GM23338 (cell line): ENCODE measurements around the gene C2orf92. TPM values are rescaled to one million over a fixed set of nuclear protein-coding genes. Genes with fewer than 3 reads are reported as not detected.
A peak's percentile ranks its signal among the peaks of the same experiment; 100 is the strongest.

Source experiments
- ATAC-seq: fragments of 200-7000 bp; cut with Tn5 transposase; 3 replicates; pipeline ENCODE4 v1.9.1; 2020
- DNase-seq: peaks from one replicate; pipeline ENCODE4 v3.0.0-alpha.2; 2015; ENCODE audit warnings: low spot score
- H2AFZ ChIP-seq: fragments of 200-600 bp; sonication (generic); 2 replicates; pipeline ENCODE4 v1.8.0; 2016; ENCODE audit warnings: antibody characterized with exemption, mild to moderate bottlenecking, moderate library complexity
- H3F3A ChIP-seq: fragments of 200-600 bp; sonication (generic); replicated peaks from 2 replicates; pipeline ENCODE4 v1.8.0; 2017; ENCODE audit warnings: antibody characterized with exemption, mixed run types, low read depth
- H3K27ac ChIP-seq: fragments of 200-600 bp; sonication (generic); 2 replicates; pipeline ENCODE4 v1.6.1; 2016; ENCODE audit warnings: low read depth
- H3K27me3 ChIP-seq: fragments of 200-600 bp; sonication (generic); 2 replicates; pipeline ENCODE4 v1.8.0; 2016; ENCODE audit warnings: mild to moderate bottlenecking, mixed run types, moderate library complexity; ENCODE audit not compliant: insufficient read depth
- H3K36me3 ChIP-seq: fragments of 200-600 bp; sonication (generic); 2 replicates; pipeline ENCODE4 v1.8.0; 2016; ENCODE audit warnings: mild to moderate bottlenecking; ENCODE audit not compliant: insufficient read depth
- H3K4me1 ChIP-seq: fragments of 200-600 bp; sonication (generic); 2 replicates; pipeline ENCODE4 v1.8.0; 2016; ENCODE audit warnings: mild to moderate bottlenecking, moderate library complexity; ENCODE audit not compliant: insufficient read depth
- H3K4me2 ChIP-seq: fragments of 200-600 bp; sonication (generic); 2 replicates; pipeline ENCODE4 v1.7.1; 2017; ENCODE audit warnings: mixed run types
- H3K4me3 ChIP-seq: fragments of 200-600 bp; sonication (generic); 2 replicates; pipeline ENCODE4 v1.6.1; 2016; ENCODE audit warnings: mixed run types
- H3K79me2 ChIP-seq: fragments of 200-600 bp; sonication (generic); replicated peaks from 2 replicates; pipeline ENCODE4 v1.8.0; 2017; ENCODE audit warnings: mild to moderate bottlenecking; ENCODE audit not compliant: insufficient read depth
- H3K9me2 ChIP-seq: fragments of 200-600 bp; sonication (generic); 2 replicates; pipeline ENCODE4 v1.8.0; 2017; ENCODE audit not compliant: insufficient read depth
- H4K20me1 ChIP-seq: fragments of 200-600 bp; sonication (generic); replicated peaks from 2 replicates; pipeline ENCODE4 v1.8.0; 2017; ENCODE audit warnings: mild to moderate bottlenecking; ENCODE audit not compliant: insufficient read depth
- H3K27ac Mint-ChIP-seq: 2 replicates; pipeline ENCODE4 v1.8.0; 2020; ENCODE audit warnings: inconsistent platforms, mild to moderate bottlenecking, moderate library complexity, mixed read lengths
- H3K27me3 Mint-ChIP-seq: 3 replicates; pipeline ENCODE4 v1.8.0; 2022; ENCODE audit warnings: low read depth, mild to moderate bottlenecking, moderate library complexity, mixed read lengths, inconsistent platforms; ENCODE audit not compliant: insufficient read depth, poor library complexity
- H3K36me3 Mint-ChIP-seq: 3 replicates; pipeline ENCODE4 v1.8.0; 2021; ENCODE audit warnings: low read depth, mild to moderate bottlenecking, inconsistent platforms, moderate library complexity, mixed read lengths
- H3K4me1 Mint-ChIP-seq: 3 replicates; pipeline ENCODE4 v1.8.0; 2020; ENCODE audit warnings: mild to moderate bottlenecking, inconsistent platforms, mixed read lengths
- H3K4me3 Mint-ChIP-seq: 3 replicates; pipeline ENCODE4 v1.8.0; 2021; ENCODE audit warnings: moderate library complexity, mild to moderate bottlenecking, inconsistent platforms, mixed read lengths
- H3K9me3 Mint-ChIP-seq: 3 replicates; pipeline ENCODE4 v1.8.0; 2020; ENCODE audit warnings: moderate library complexity, mild to moderate bottlenecking, inconsistent platforms, mixed read lengths
- CREB1 ChIP-seq: fragments of 250-450 bp; sonication (Bioruptor Pico); IDR thresholded peaks from 2 replicates; pipeline ENCODE4 v1.5.0; 2020; ENCODE audit warnings: low read depth, mild to moderate bottlenecking, moderate library complexity
- EZH2 ChIP-seq: fragments of 200-600 bp; sonication (generic); IDR thresholded peaks from one replicate; pipeline ENCODE4 v1.8.0; 2017; ENCODE audit warnings: antibody characterized with exemption, mild to moderate bottlenecking, low read depth; ENCODE audit not compliant: unreplicated experiment
- EZH2phosphoT487 ChIP-seq: fragments of 200-600 bp; sonication (generic); IDR thresholded peaks from one replicate; pipeline ENCODE4 v1.8.1; 2018; ENCODE audit warnings: antibody characterized with exemption; ENCODE audit not compliant: unreplicated experiment
- JUNB ChIP-seq: IDR thresholded peaks from one replicate; pipeline ENCODE4 v1.6.1; 2016; ENCODE audit warnings: antibody characterized with exemption; ENCODE audit not compliant: unreplicated experiment
- NANOG ChIP-seq: IDR thresholded peaks from 2 replicates; pipeline ENCODE4 v1.6.1; 2016; ENCODE audit warnings: antibody characterized with exemption, borderline replicate concordance
- POLR2AphosphoS5 ChIP-seq: IDR thresholded peaks from 2 replicates; pipeline ENCODE4 v1.6.1; 2016; ENCODE audit warnings: antibody characterized with exemption, low read depth
- STAT1 ChIP-seq: IDR thresholded peaks from one replicate; pipeline ENCODE4 v1.6.1; 2016; ENCODE audit warnings: antibody characterized with exemption; ENCODE audit not compliant: unreplicated experiment
- ZNF114 ChIP-seq: fragments of 250-450 bp; sonication (Bioruptor Pico); IDR thresholded peaks from 2 replicates; pipeline ENCODE4 v1.5.0; 2020; ENCODE audit warnings: mild to moderate bottlenecking, moderate library complexity
- ZNF331 ChIP-seq: fragments of 250-450 bp; sonication (Bioruptor Pico); IDR thresholded peaks from 2 replicates; pipeline ENCODE4 v1.5.0; 2020; ENCODE audit warnings: low read depth, mild to moderate bottlenecking, moderate library complexity
- polyA plus RNA-seq: library from polyadenylated mRNA; unstranded; fragments of >200 nt; fragmentation: Nextera tagmentation; extraction: Ambion mirVana; gene quantifications from 2 replicates; pipeline ENCODE4 v1.2.1, GENCODE V29; 2016
- total RNA-seq: library from RNA; depleted of rRNA; stranded (reverse); fragments of >200 nt; shearing (Covaris generic); gene quantifications from 2 replicates; pipeline ENCODE4 v1.2.3, GENCODE V29; 2014
- TF ChIP-seq, protein P1 (sequence below), 2 experiments: fragments of 200-600 bp in 1 of 2; sonication (generic) in 1 of 2; conservative IDR thresholded peaks; 2 replicates each; pipeline versions ENCODE4 v1.5.1 to v1.6.1; 2016 to 2017; ENCODE audit warnings: antibody characterized with exemption in 2 of 2, low read depth in 2 of 2, mild to moderate bottlenecking in 2 of 2, moderate library complexity in 1 of 2
- TF ChIP-seq, protein P2 (sequence below): IDR thresholded peaks from 2 replicates; pipeline ENCODE4 v1.6.1; 2016; ENCODE audit warnings: antibody characterized with exemption
- TF ChIP-seq, protein P3 (sequence below): IDR thresholded peaks from one replicate; pipeline ENCODE4 v1.6.1; 2018; ENCODE audit warnings: antibody characterized with exemption; ENCODE audit not compliant: unreplicated experiment
- TF ChIP-seq, protein P4 (sequence below): fragments of 250-450 bp; sonication (Bioruptor Pico); IDR thresholded peaks from 2 replicates; pipeline ENCODE4 v1.5.0; 2020; ENCODE audit warnings: mild to moderate bottlenecking, moderate library complexity

Gene C2orf92
- total and polyA plus RNA-seq, 2 experiments from 2014 or later: 1.7 to 2.6 TPM

DNA sequence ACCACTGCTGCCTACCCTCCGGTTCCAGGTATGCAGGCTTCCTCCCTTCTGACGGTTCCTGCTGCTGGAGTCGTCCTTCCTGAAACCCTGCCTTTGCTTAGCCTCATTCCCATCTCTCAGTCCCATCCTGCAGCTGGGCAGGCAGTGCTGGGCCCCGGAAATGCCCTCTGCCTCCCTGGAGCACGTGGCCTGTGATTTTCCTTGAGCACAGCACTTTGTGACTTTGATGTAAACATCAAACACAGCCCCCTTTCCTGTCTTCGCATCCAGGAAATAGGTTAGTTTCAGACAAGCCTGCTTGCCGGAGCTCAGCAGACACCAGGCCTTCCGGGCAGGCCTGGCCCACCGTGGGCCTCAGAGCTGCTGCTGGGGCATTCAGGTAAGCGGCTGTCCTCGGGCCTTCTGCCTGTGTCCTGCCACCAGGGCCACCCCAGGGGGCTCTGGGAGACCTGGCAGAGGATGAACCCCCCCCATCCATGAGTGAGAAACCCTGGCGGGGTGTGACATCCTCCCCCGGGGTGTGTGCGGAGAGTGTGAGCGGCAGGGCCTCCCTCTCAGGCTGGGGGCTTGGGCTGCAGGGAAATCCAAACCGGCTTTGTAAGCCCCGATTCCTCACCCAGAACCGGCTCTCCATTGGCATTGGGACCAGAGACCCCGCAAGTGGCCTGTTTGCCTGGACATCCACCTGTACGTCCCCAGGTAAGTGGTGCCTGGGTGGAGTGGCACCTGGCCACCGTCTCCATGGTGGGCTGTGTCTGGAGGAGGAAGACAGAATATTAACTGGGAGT, 44.0 kb downstream of the C2orf92 start, which contains the start of gene ZAP70:
TSS of gene ZAP70 (plus strand) at position 281 of the 788 bp plus-strand sequence. CDS start 10,461 bp downstream, outside the sequence.
- no peaks in the 10 kb centered on the region for H3K27me3 ChIP-seq
- ATAC-seq: no peak
- Mint-ChIP-seq H3K36me3 (peaks cover 2% of the 10 kb centered on the region; the same call in 2 of the 3 replicates), H3K9me3 (no peaks in the 10 kb centered on the region; the same call in 2 of the 3 replicates), H3K4me1 (peaks cover 6% of the 10 kb centered on the region), H3K27ac (no peak within 1 kb of the TSS), H3K4me3 (no peak within 1 kb of the TSS), H3K27me3 (peaks cover 9% of the 10 kb centered on the region)
- no peaks in the 10 kb centered on the region for H3K4me1 ChIP-seq
- DNase-seq: no peak
- H3K36me3 ChIP-seq: no peaks in the 10 kb centered on the region
- H3K4me2 ChIP-seq: no peak within 1 kb of the TSS
- no peaks in the 10 kb centered on the region for H3K79me2 ChIP-seq
- peak within 1 kb of the TSS; percentile 47 for H2AFZ ChIP-seq
- no peaks in the 10 kb centered on the region for H4K20me1 ChIP-seq
- TF ChIP-seq EZH2phosphoT487: no peak
- TF ChIP-seq NANOG: no peak
- TF ChIP-seq, protein P1, sequence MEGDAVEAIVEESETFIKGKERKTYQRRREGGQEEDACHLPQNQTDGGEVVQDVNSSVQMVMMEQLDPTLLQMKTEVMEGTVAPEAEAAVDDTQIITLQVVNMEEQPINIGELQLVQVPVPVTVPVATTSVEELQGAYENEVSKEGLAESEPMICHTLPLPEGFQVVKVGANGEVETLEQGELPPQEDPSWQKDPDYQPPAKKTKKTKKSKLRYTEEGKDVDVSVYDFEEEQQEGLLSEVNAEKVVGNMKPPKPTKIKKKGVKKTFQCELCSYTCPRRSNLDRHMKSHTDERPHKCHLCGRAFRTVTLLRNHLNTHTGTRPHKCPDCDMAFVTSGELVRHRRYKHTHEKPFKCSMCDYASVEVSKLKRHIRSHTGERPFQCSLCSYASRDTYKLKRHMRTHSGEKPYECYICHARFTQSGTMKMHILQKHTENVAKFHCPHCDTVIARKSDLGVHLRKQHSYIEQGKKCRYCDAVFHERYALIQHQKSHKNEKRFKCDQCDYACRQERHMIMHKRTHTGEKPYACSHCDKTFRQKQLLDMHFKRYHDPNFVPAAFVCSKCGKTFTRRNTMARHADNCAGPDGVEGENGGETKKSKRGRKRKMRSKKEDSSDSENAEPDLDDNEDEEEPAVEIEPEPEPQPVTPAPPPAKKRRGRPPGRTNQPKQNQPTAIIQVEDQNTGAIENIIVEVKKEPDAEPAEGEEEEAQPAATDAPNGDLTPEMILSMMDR (conservative IDR thresholded peaks at IDR 0.05; ENCODE audit: low read depth in 2 of 2): no peak
- TF ChIP-seq POLR2AphosphoS5: no peak
- no peak for TF ChIP-seq EZH2
- TF ChIP-seq, protein P2, sequence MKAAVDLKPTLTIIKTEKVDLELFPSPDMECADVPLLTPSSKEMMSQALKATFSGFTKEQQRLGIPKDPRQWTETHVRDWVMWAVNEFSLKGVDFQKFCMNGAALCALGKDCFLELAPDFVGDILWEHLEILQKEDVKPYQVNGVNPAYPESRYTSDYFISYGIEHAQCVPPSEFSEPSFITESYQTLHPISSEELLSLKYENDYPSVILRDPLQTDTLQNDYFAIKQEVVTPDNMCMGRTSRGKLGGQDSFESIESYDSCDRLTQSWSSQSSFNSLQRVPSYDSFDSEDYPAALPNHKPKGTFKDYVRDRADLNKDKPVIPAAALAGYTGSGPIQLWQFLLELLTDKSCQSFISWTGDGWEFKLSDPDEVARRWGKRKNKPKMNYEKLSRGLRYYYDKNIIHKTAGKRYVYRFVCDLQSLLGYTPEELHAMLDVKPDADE: no peak
- TF ChIP-seq JUNB: no peak
- no peak for TF ChIP-seq STAT1
- TF ChIP-seq ZNF114 (CRISPR knock-in tag): no peak
- TF ChIP-seq CREB1 (CRISPR knock-in tag): no peak
- TF ChIP-seq ZNF331: no peak
- TF ChIP-seq, protein P3, sequence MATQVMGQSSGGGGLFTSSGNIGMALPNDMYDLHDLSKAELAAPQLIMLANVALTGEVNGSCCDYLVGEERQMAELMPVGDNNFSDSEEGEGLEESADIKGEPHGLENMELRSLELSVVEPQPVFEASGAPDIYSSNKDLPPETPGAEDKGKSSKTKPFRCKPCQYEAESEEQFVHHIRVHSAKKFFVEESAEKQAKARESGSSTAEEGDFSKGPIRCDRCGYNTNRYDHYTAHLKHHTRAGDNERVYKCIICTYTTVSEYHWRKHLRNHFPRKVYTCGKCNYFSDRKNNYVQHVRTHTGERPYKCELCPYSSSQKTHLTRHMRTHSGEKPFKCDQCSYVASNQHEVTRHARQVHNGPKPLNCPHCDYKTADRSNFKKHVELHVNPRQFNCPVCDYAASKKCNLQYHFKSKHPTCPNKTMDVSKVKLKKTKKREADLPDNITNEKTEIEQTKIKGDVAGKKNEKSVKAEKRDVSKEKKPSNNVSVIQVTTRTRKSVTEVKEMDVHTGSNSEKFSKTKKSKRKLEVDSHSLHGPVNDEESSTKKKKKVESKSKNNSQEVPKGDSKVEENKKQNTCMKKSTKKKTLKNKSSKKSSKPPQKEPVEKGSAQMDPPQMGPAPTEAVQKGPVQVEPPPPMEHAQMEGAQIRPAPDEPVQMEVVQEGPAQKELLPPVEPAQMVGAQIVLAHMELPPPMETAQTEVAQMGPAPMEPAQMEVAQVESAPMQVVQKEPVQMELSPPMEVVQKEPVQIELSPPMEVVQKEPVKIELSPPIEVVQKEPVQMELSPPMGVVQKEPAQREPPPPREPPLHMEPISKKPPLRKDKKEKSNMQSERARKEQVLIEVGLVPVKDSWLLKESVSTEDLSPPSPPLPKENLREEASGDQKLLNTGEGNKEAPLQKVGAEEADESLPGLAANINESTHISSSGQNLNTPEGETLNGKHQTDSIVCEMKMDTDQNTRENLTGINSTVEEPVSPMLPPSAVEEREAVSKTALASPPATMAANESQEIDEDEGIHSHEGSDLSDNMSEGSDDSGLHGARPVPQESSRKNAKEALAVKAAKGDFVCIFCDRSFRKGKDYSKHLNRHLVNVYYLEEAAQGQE: no peak
- TF ChIP-seq, protein P4, sequence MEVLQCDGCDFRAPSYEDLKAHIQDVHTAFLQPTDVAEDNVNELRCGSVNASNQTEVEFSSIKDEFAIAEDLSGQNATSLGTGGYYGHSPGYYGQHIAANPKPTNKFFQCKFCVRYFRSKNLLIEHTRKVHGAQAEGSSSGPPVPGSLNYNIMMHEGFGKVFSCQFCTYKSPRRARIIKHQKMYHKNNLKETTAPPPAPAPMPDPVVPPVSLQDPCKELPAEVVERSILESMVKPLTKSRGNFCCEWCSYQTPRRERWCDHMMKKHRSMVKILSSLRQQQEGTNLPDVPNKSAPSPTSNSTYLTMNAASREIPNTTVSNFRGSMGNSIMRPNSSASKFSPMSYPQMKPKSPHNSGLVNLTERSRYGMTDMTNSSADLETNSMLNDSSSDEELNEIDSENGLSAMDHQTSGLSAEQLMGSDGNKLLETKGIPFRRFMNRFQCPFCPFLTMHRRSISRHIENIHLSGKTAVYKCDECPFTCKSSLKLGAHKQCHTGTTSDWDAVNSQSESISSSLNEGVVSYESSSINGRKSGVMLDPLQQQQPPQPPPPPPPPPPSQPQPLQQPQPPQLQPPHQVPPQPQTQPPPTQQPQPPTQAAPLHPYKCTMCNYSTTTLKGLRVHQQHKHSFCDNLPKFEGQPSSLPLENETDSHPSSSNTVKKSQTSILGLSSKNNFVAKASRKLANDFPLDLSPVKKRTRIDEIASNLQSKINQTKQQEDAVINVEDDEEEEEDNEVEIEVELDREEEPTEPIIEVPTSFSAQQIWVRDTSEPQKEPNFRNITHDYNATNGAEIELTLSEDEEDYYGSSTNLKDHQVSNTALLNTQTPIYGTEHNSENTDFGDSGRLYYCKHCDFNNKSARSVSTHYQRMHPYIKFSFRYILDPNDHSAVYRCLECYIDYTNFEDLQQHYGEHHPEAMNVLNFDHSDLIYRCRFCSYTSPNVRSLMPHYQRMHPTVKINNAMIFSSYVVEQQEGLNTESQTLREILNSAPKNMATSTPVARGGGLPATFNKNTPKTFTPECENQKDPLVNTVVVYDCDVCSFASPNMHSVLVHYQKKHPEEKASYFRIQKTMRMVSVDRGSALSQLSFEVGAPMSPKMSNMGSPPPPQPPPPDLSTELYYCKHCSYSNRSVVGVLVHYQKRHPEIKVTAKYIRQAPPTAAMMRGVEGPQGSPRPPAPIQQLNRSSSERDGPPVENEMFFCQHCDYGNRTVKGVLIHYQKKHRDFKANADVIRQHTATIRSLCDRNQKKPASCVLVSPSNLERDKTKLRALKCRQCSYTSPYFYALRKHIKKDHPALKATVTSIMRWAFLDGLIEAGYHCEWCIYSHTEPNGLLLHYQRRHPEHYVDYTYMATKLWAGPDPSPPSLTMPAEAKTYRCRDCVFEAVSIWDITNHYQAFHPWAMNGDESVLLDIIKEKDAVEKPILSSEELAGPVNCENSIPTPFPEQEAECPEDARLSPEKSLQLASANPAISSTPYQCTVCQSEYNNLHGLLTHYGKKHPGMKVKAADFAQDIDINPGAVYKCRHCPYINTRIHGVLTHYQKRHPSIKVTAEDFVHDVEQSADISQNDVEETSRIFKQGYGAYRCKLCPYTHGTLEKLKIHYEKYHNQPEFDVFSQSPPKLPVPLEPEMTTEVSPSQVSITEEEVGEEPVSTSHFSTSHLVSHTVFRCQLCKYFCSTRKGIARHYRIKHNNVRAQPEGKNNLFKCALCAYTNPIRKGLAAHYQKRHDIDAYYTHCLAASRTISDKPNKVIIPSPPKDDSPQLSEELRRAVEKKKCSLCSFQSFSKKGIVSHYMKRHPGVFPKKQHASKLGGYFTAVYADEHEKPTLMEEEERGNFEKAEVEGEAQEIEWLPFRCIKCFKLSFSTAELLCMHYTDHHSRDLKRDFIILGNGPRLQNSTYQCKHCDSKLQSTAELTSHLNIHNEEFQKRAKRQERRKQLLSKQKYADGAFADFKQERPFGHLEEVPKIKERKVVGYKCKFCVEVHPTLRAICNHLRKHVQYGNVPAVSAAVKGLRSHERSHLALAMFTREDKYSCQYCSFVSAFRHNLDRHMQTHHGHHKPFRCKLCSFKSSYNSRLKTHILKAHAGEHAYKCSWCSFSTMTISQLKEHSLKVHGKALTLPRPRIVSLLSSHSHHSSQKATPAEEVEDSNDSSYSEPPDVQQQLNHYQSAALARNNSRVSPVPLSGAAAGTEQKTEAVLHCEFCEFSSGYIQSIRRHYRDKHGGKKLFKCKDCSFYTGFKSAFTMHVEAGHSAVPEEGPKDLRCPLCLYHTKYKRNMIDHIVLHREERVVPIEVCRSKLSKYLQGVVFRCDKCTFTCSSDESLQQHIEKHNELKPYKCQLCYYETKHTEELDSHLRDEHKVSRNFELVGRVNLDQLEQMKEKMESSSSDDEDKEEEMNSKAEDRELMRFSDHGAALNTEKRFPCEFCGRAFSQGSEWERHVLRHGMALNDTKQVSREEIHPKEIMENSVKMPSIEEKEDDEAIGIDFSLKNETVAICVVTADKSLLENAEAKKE: no peak
- no peak within 1 kb of the TSS for H3K4me3 ChIP-seq
- H3K27ac ChIP-seq: no peak within 1 kb of the TSS
- H3F3A ChIP-seq: no peaks in the 10 kb centered on the region
- no peaks in the 10 kb centered on the region for H3K9me2 ChIP-seq
